Measurements from ENCODE around the gene SHISA8. TPM values are rescaled to one million over a fixed set of nuclear protein-coding genes. Genes with fewer than 3 reads are reported as not detected.

The SHISA8 gene
- total RNA-seq, 2 experiments from 2014 or later, result 0.56 to 0.60 TPM

DNA sequence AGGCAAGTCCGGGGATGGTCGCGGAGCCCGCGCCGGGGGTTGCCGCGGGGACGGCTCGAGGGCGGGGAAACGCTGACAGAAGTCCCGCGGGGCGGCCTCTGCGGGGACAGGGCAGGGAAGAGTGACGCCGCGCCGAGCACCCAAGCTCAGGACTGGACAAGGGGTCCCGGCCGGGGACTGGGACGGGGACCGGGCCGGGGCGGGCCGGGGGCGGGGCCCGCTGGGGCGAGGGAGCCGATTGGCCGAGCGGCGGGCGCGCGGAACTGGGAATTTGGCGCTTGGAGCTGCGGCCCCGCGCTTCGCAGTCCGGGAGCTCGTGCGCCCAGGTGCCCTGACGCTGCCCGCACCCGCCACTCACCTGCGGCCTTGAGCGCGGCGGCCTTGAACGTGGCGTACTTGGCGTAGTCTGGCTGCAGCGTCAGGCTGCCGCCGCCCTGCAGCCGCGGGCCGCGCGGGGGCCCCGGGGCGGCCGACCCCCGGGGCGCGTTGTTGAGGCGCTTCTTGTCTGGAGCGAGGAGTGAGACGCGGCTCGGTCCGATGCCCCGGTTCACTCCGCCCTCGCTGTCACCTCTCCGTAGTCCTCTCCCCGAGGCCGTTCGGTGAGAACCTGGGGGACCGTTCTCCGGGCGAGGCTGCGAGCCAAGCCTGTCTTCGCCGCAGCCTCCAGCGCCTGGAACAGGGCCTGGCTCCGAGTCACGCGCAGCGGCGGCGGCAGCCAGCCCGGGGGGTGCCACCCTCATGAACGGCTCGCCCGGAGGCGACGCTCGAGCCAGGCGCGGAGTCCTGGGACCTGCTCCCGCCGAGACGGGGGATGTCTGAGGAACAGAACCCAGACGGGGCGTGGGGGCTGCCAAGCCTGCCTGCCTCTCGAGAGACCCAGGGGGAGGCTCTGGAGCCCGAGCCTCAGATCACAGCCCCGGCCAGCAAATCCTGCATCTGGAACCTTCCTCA lies 4.5 kb downstream of the SHISA8 start:
- Mint-ChIP-seq H3K36me3 (ENCODE audit: low read depth) (peaks cover 7% of the 10 kb centered on the region), H3K27me3 (peaks cover 44% of the 10 kb centered on the region), H3K9me3 (no peaks in the 10 kb centered on the region), H3K4me3 (peak overlapping the region; percentile 66), H3K27ac (no peak overlapping the region), H3K4me1 (ENCODE audit: low read depth) (peaks cover 23% of the 10 kb centered on the region)
- Histone ChIP-seq H3K27ac (ENCODE audit: low read depth in 1 of 2, low read length in 2 of 2) (no peak overlapping the region), H3K4me3 (ENCODE audit: low read length) (peak overlapping the region; percentile 34), H3K27me3 (ENCODE audit: control insufficient read depth in 1 of 2, insufficient read depth in 2 of 2, low read length in 2 of 2) (peaks cover 36 to 41% of the 10 kb centered on the region in 2 experiments), H3K36me3 (ENCODE audit: insufficient read depth, low read length) (peaks cover 5% of the 10 kb centered on the region), H3K4me1 (ENCODE audit: insufficient read depth, low read length) (peaks cover 42% of the 10 kb centered on the region), H3K9me3 (ENCODE audit: control insufficient read depth in 1 of 2, insufficient read depth in 1 of 2, low read length in 2 of 2) (peaks cover 0 to 26% of the 10 kb centered on the region in 2 experiments)
- CTCF ChIA-PET, result interaction anchor here (3.1 kb wide), 1 partner anchor 16 kb away, joined by 15 read pairs; the partner anchor contains the start of gene TNFRSF13C
- ATAC-seq (ENCODE audit: poor library complexity), result peak; percentile 46
- intact Hi-C loops (cut with DNase I, micrococcal nuclease), result no loop called here
- peak in 8 of 14 experiments; percentile 23 to 68 (median 46) for DNase-seq
- POLR2A ChIA-PET, result interaction anchor here (2.4 to 2.9 kb wide), 2 partner anchors 16 to 30 kb away, joined by 8 to 13 read pairs; partner anchors contain the start of gene TNFRSF13C
- TF ChIP-seq, protein P1, sequence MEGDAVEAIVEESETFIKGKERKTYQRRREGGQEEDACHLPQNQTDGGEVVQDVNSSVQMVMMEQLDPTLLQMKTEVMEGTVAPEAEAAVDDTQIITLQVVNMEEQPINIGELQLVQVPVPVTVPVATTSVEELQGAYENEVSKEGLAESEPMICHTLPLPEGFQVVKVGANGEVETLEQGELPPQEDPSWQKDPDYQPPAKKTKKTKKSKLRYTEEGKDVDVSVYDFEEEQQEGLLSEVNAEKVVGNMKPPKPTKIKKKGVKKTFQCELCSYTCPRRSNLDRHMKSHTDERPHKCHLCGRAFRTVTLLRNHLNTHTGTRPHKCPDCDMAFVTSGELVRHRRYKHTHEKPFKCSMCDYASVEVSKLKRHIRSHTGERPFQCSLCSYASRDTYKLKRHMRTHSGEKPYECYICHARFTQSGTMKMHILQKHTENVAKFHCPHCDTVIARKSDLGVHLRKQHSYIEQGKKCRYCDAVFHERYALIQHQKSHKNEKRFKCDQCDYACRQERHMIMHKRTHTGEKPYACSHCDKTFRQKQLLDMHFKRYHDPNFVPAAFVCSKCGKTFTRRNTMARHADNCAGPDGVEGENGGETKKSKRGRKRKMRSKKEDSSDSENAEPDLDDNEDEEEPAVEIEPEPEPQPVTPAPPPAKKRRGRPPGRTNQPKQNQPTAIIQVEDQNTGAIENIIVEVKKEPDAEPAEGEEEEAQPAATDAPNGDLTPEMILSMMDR (IDR thresholded peaks at IDR 0.05), result no peak

DNA sequence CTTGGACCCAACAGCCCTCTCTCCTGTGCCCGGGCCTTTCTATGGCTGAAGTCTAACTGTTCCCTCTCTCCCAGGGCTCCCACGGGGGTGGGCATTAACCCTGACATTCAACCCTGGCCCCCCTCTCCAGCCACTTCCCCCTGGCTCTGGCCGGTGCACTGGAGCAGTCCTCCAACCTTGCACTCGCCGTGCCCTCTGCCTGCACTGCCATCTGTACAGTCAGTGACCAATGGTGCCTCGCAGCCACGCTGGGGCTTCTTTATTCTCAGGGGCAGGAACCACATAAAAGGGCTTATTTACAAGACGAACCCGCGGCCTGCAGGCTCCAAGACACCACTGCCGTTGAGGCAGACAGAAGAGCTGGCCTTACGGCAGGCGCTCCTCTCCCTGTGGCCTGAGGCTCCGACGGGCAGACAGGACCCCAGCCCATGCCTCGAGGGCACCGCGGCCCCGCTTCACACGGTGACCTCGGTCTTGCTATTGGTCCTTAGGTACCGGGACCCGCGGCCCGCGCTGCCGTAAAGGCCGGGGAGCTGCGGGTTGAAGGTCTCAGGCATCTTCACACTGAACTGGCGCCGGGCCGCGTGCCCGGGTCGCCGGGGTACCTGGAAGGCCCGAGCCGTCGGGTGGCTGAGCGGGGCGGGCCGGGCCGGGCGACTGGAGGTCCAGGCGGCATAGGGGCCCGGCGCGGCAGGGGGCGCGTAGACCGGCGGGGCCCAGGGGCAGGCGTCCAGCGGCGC lies 5.4 kb downstream of the SHISA8 start:
- POLR2A ChIA-PET, result interaction anchor here (1.1 to 2.9 kb wide), 3 partner anchors 10 to 441 kb away, joined by 3 to 13 read pairs (median 3); partner anchors contain the start of gene PHF5A
- TF ChIP-seq, protein P1 (IDR thresholded peaks at IDR 0.05), result no peak
- H3K27me3 Mint-ChIP-seq, result peaks cover 41% of the 10 kb centered on the region
- H3K4me3 ChIP-seq (ENCODE audit: low read length), result no peak overlapping the region
- H3K27ac Mint-ChIP-seq, result peak overlapping the region; percentile 51
- DNase-seq (peak in 1 of 14 experiments; percentile 35), ATAC-seq (ENCODE audit: poor library complexity) (no peak)
- H3K4me1 Mint-ChIP-seq (ENCODE audit: low read depth), result peaks cover 23% of the 10 kb centered on the region
- H3K27ac ChIP-seq (ENCODE audit: low read depth in 1 of 2, low read length in 2 of 2), result no peak overlapping the region
- peaks cover 38% of the 10 kb centered on the region for H3K4me1 ChIP-seq (ENCODE audit: insufficient read depth, low read length)
- H3K27me3 ChIP-seq (ENCODE audit: control insufficient read depth in 1 of 2, insufficient read depth in 2 of 2, low read length in 2 of 2), result peaks cover 34 to 39% of the 10 kb centered on the region in 2 experiments
- no peaks in the 10 kb centered on the region for H3K9me3 Mint-ChIP-seq
- peaks cover 8% of the 10 kb centered on the region for H3K36me3 Mint-ChIP-seq (ENCODE audit: low read depth)
- peak overlapping the region; percentile 38 for H3K4me3 Mint-ChIP-seq
- peaks cover 0 to 25% of the 10 kb centered on the region in 2 experiments for H3K9me3 ChIP-seq (ENCODE audit: control insufficient read depth in 1 of 2, insufficient read depth in 1 of 2, low read length in 2 of 2)
- intact Hi-C loops (cut with DNase I, micrococcal nuclease), result no loop called here
- peaks cover 12% of the 10 kb centered on the region for H3K36me3 ChIP-seq (ENCODE audit: insufficient read depth, low read length)
- CTCF ChIA-PET, result interaction anchor here (1.4 to 3.1 kb wide), 2 partner anchors 17 to 37 kb away, joined by 6 to 15 read pairs; partner anchors contain the start of gene TNFRSF13C
